Pancreas (tissue), 10 donors: ENCODE measurements around the gene ZNF487. TPM values are rescaled to one million over a fixed set of nuclear protein-coding genes. Genes with fewer than 3 reads are reported as not detected.
A peak's percentile ranks its signal among the peaks of the same experiment; 100 is the strongest.

Source experiments
- ATAC-seq, 4 donors: fragments of 200-7000 bp; cut with Tn5 transposase; one replicate each; pipeline versions ENCODE4 v1.8.0 to v1.9.1; 2020; ENCODE audit warnings: mild to moderate bottlenecking in 4 of 4, moderate library complexity in 4 of 4
- DNase-seq, 6 donors: peaks; one replicate each; pipeline ENCODE4 v3.0.0-alpha.2; 2020
- FAIRE-seq: peaks from 2 replicates; lab custom pipeline; 2012; peaks lifted over from hg19 to GRCh38; lab: Jason Lieb, UNC
- H3K27ac ChIP-seq, 4 donors: fragments of 200-600 bp; sonication (generic); 1 replicate in 3 of 4; 2 replicates in 1 of 4; pipeline versions ENCODE4 v1.5.0 to v1.8.0; 2020
- H3K27me3 ChIP-seq, 4 donors: fragments of 200-600 bp; one replicate each; pipeline ENCODE4 v1.8.0; 2021
- H3K36me3 ChIP-seq, 3 donors: fragments of 200-600 bp; sonication (generic) in 1 of 3; one replicate each; pipeline versions ENCODE4 v1.5.0 to v1.8.0; 2020 to 2021
- H3K4me1 ChIP-seq, 3 donors: fragments of 200-600 bp; one replicate each; pipeline ENCODE4 v1.8.0; 2021
- H3K4me3 ChIP-seq, 4 donors: fragments of 200-600 bp; sonication (generic) in 2 of 4; one replicate each; pipeline versions ENCODE4 v1.5.0 to v1.8.0; 2020 to 2021
- H3K9me3 ChIP-seq, 4 donors: fragments of 200-600 bp; one replicate each; pipeline ENCODE4 v1.8.0; 2021
- WGBS, 2 donors: extraction: QIAGEN DNeasy Blood & Tissue Kit; methylation state at CpG; one replicate each; pipeline ENCODE4 v1.1.7; 2013; 5-methylcytosine and 5-hydroxymethylcytosine counted together
- intact Hi-C, 3 donors: fragments of 100-400 bp; cut with DNase I; formaldehyde crosslinking; loops; one replicate each; pipeline versions ENCODE4 v1.11.1 to v1.14.2; 2022
- polyA plus RNA-seq, 2 donors: library from polyadenylated mRNA; stranded (reverse); fragments of 200-250 nt; gene quantifications; one replicate each; pipeline ENCODE4 v1.2.3, GENCODE V29; 2013
- total RNA-seq, 6 donors: library from RNA; stranded (reverse); fragmentation: NEBNext Ultra II Directional in 4 of 6; extraction: Animal tissue kit (Norgen Biotek cat#: 25700) in 4 of 6; gene quantifications; one replicate each; pipeline versions ENCODE4 v1.2.1 to v1.2.4, GENCODE V29; 2021 to 2023
- TF ChIP-seq, protein P1 (sequence below), 4 donors: fragments of 200-600 bp; sonication (generic) in 3 of 4; IDR thresholded peaks; one replicate each; pipeline versions ENCODE4 v1.5.0 to v1.8.0; 2021; ENCODE audit warnings: antibody characterized with exemption in 4 of 4
- donor health status: healthy with polysubstance abuse.
- donor health status: DM: no; HTN: no; CAD: no; lungs with moderate emphysema.
- donor health status: DM: no; HTN: no; CAD: no.
- donor health status: control.
- donor health status: control.
- donor health status: Bipolar disorder and iron deficiency.
- donor health status: DM: yes; HTN: yes; CAD: no.
- donor health status: DM: no; HTN: no; CAD: no.
- donor health status: DM: no; HTN: no; CAD: no.
- donor health status: DM: yes; HTN: yes; CAD: no.

ZNF487 gene
- 1 to 10 TPM in 5 of 6 donors, under 1 TPM in 1; 0.85 to 3.0 (median 1.7) TPM for total RNA-seq
- polyA plus RNA-seq: 1 to 10 TPM; 2.2 to 5.0 TPM

DNA sequence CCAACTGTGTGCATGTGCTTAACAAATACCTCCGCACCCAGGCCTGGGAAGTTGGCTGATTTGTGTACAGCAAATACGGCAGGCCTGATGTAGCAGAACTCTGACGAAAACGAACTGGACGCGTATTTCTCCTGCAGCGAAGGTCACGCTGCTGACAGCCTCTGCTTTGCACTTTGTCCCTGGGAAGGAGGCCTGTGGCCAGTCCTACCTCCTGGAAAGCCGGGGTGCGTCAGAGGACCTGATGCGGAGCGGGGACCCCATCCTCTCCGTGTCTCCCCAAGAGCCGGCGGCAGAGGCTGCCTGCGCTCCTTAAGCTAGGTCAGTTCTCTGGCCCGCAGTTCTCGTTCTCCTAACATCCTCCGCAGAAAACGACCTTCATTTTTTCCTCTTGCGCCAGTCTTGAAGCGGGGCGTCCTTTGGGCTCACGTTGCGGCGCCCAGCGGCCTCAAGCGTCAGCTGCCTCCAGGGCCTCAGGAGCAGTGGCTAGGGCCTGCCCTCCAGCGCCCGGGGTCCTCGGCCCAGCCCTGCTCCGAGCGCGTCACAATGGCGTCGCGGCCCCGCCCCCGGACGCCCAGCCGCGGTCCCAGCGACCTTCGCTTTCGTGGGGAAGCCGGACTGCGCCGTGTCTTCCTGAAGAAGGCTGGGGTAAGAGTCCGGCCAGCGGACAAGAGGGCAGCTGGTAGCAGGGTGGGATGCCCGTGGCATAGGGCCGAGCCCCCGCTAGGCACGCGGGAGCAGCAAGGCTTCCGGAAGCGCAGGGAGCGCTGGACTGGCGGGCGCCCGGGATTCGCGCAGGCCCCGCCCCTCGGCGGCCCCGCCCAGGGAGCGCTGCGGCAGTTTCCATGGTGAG lies at the start of gene ZNF487:
Gene ZNF487 (plus strand): TSS at position 821 of the 850 bp plus-strand sequence. CDS start 38,703 bp downstream, outside the sequence.
- Histone ChIP-seq H3K27ac (peak within 1 kb of the TSS; percentile 93 to 99 (median 97)), H3K27me3 (no peaks in the 10 kb centered on the region), H3K9me3 (no peaks in the 10 kb centered on the region), H3K4me3 (peak within 1 kb of the TSS; percentile 43 to 86 (median 56)), H3K4me1 (no peaks in the 10 kb centered on the region), H3K36me3 (no peaks in the 10 kb centered on the region)
- intact Hi-C loops: no loop called here
- FAIRE-seq (no peak), DNase-seq (peak; percentile 88 to 95 (median 92)), ATAC-seq (peak; percentile 96 to 99 (median 97))
- TF ChIP-seq, protein P1, sequence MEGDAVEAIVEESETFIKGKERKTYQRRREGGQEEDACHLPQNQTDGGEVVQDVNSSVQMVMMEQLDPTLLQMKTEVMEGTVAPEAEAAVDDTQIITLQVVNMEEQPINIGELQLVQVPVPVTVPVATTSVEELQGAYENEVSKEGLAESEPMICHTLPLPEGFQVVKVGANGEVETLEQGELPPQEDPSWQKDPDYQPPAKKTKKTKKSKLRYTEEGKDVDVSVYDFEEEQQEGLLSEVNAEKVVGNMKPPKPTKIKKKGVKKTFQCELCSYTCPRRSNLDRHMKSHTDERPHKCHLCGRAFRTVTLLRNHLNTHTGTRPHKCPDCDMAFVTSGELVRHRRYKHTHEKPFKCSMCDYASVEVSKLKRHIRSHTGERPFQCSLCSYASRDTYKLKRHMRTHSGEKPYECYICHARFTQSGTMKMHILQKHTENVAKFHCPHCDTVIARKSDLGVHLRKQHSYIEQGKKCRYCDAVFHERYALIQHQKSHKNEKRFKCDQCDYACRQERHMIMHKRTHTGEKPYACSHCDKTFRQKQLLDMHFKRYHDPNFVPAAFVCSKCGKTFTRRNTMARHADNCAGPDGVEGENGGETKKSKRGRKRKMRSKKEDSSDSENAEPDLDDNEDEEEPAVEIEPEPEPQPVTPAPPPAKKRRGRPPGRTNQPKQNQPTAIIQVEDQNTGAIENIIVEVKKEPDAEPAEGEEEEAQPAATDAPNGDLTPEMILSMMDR (IDR thresholded peaks at IDR 0.05): no peak
- 0% methylated on average over 53 to 69 of the region's 69 CpGs for WGBS, 2 donors

DNA sequence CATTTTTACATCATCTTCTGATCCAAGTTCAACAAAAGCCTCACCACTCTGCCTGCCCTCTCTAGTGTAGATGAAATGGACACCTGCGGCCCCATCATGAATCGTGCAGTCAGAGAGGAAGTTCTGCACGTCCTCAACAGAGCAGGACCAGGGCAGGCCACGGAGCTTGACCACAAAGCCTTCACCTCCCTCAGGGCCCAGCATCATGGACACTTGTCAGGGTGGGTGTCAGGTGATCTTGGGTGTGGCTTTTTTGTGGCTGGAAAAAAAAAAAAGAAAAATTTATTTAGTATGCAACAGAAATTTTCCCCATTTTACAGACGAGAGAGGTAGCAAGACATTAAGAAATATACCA lies 49.3 kb upstream of the ZNF487 start:
- intact Hi-C loops: no loop called here
- H3K4me3 ChIP-seq: no peak overlapping the region
- no peak overlapping the region for H3K27ac ChIP-seq
- WGBS, 2 donors: 81 to 86% methylated on average over 5 of the region's 5 CpGs
- DNase-seq (peak in 2 of 6 donors; percentile 13 to 39), ATAC-seq (no peak), FAIRE-seq (no peak)
- H3K27me3 ChIP-seq: no peaks in the 10 kb centered on the region
- no peaks in the 10 kb centered on the region for H3K9me3 ChIP-seq
- TF ChIP-seq, protein P1 (IDR thresholded peaks at IDR 0.05): no peak
- peaks cover 8 to 48% (median 30%) of the 10 kb centered on the region in 3 donors for H3K36me3 ChIP-seq
- H3K4me1 ChIP-seq: peaks cover 0 to 11% (median 0%) of the 10 kb centered on the region in 3 donors

GRCh38 chr10:43389867-43390266 lies 47.0 kb upstream of the ZNF487 start:
- Histone ChIP-seq H3K4me3 (no peak overlapping the region), H3K27ac (no peak overlapping the region), H3K27me3 (no peaks in the 10 kb centered on the region), H3K9me3 (no peaks in the 10 kb centered on the region), H3K4me1 (peaks cover 0 to 6% (median 2%) of the 10 kb centered on the region in 3 donors), H3K36me3 (peaks cover 8 to 65% (median 30%) of the 10 kb centered on the region in 3 donors)
- DNase-seq: peak in 1 of 6 donors; percentile 0
- ATAC-seq: no peak
- intact Hi-C loops: no loop called here
- 55 to 56% methylated on average over 3 of the region's 3 CpGs for WGBS, 2 donors
- FAIRE-seq: no peak
- TF ChIP-seq, protein P1 (IDR thresholded peaks at IDR 0.05): no peak

- DNase-seq (no peak), FAIRE-seq (no peak), ATAC-seq (no peak)
- no peaks in the 10 kb centered on the region for H3K27me3 ChIP-seq
- peaks cover 0 to 7% (median 6%) of the 10 kb centered on the region in 3 donors for H3K4me1 ChIP-seq
- H3K4me3 ChIP-seq: no peak overlapping the region
- WGBS, 2 donors: 81 to 82% methylated on average over 5 of the region's 5 CpGs
- TF ChIP-seq, protein P1 (IDR thresholded peaks at IDR 0.05): no peak
- H3K9me3 ChIP-seq: no peaks in the 10 kb centered on the region
- intact Hi-C loops: no loop called here
- H3K27ac ChIP-seq: no peak overlapping the region
- peaks cover 8 to 65% (median 30%) of the 10 kb centered on the region in 3 donors for H3K36me3 ChIP-seq
These were observed 46.6 kb upstream of the ZNF487 start for GRCh38 chr10:43390333-43390732.
